ENCODE data around the gene SLC11A2. TPM values are rescaled to one million over a fixed set of nuclear protein-coding genes. Genes with fewer than 3 reads are reported as not detected.

SLC11A2 gene
- total and polyA plus RNA-seq, 2 of the 8 experiments (the other 6 are each of a cell fraction or from before 2014, with no cell fraction given), result 55.0 to 61.5 TPM

GRCh38 chr12:51008329-51009055 lies 17.7 kb downstream of the SLC11A2 start:
- Histone ChIP-seq H3K4me2 (ENCODE audit: insufficient read depth in 1 of 2, low read depth in 2 of 2, low read length in 2 of 2) (no peak overlapping the region), H3K56ac (replicated peaks; ENCODE audit: insufficient read length, low read depth, low read length) (no peak overlapping the region), H2BK5ac (ENCODE audit: low read depth, low read length) (no peak overlapping the region), H3K4me3 (ENCODE audit: extremely low read depth in 1 of 4, insufficient read depth in 2 of 4, low read depth in 3 of 4, low read length in 4 of 4) (no peak overlapping the region), H3K27ac (ENCODE audit: low read depth, low read length) (no peak overlapping the region), H3K23ac (ENCODE audit: insufficient read length) (no peak overlapping the region), H2BK120ac (replicated peaks; ENCODE audit: low read depth, low read length) (no peak overlapping the region), H3K27me3 (replicated peaks in 1 of 4; ENCODE audit: control insufficient read depth in 3 of 4, extremely low read depth in 1 of 4, insufficient read depth in 3 of 4, low read length in 3 of 4) (no peaks in the 10 kb centered on the region), H2AK5ac (ENCODE audit: low read depth, low read length) (no peak overlapping the region), H4K8ac (ENCODE audit: extremely low read depth, insufficient read depth, low read length) (no peak overlapping the region), H2BK15ac (ENCODE audit: low read length) (no peak overlapping the region), H3K23me2 (ENCODE audit: low read depth, low read length) (no peaks in the 10 kb centered on the region), H3K79me2 (ENCODE audit: control insufficient read depth in 1 of 2, insufficient read depth in 2 of 2, low read length in 2 of 2) (peaks cover 0 to 35% of the 10 kb centered on the region in 2 experiments; a peak in 2 of 4 replicates), H3K14ac (ENCODE audit: insufficient read length) (no peak overlapping the region), H3K4me1 (replicated peaks in 1 of 4; ENCODE audit: control insufficient read depth in 3 of 4, insufficient read depth in 4 of 4, low read length in 3 of 4) (peaks cover 0 to 6% (median 3%) of the 10 kb centered on the region in 4 experiments; a peak in 4 of 7 replicates), H3K4ac (replicated peaks; ENCODE audit: insufficient read length, low read depth, low read length) (no peak overlapping the region), H4K5ac (ENCODE audit: insufficient read length, low read depth, low read length) (no peak overlapping the region), H3K79me1 (ENCODE audit: low read depth, low read length) (peaks cover 2% of the 10 kb centered on the region; the same call in 1 of the 2 replicates), H3K18ac (ENCODE audit: extremely low read depth, low read length) (no peak overlapping the region), H2AFZ (ENCODE audit: low read length) (no peak overlapping the region), H3K36me3 (ENCODE audit: control insufficient read depth in 2 of 4, insufficient read depth in 4 of 4, low read length in 3 of 4) (peaks cover 0 to 6% (median 2%) of the 10 kb centered on the region in 4 experiments; a peak in 3 of 8 replicates), H4K91ac (replicated peaks; ENCODE audit: insufficient read length, low read length) (no peak overlapping the region), H3K9ac (replicated peaks in 1 of 4; ENCODE audit: extremely low read depth in 1 of 4, low read depth in 3 of 4, low read length in 3 of 4) (no peak overlapping the region), H4K20me1 (replicated peaks in 1 of 2; ENCODE audit: control insufficient read depth in 1 of 2, insufficient read depth in 2 of 2, low read length in 2 of 2) (no peaks in the 10 kb centered on the region), H2BK12ac (ENCODE audit: low read depth, low read length) (no peak overlapping the region), H3K9me3 (ENCODE audit: insufficient read depth in 2 of 2, low read depth in 1 of 2, low read length in 1 of 2) (no peaks in the 10 kb centered on the region), H2BK20ac (ENCODE audit: low read length) (no peak overlapping the region)
- no peak for FAIRE-seq
- CTCF ChIA-PET (ENCODE audit: partially characterized antibody), result interaction anchor here (1.3 to 1.9 kb wide), 3 partner anchors 18 to 332 kb away, joined by 3 to 4 read pairs (median 4); partner anchors contain the start of gene SLC11A2
- DNase-seq (ENCODE audit: low read depth in 1 of 2, low spot score in 2 of 2), result no peak
- WGBS, 2 experiments (ENCODE audit: extremely low coverage in 1 of 2, insufficient coverage in 1 of 2, insufficient read length in 1 of 2, insufficient replicate concordance in 2 of 2, low coverage in 1 of 2, low lambda C conversion rate in 2 of 2, missing lambda C conversion rate in 1 of 2), result 85% methylated on average over 1 of the region's 1 CpG; no CpG with 5 or more reads in 1 of the 2 experiments
- POLR2A ChIA-PET (ENCODE audit: partially characterized antibody), result interaction anchor here (1.1 to 3.9 kb wide), 4 partner anchors 11 to 75 kb away, joined by 4 to 20 read pairs (median 9); partner anchors contain the start of genes CSRNP2 and SLC11A2
- TF ChIP-seq RBBP5 (IDR thresholded peaks at IDR 0.05; ENCODE audit: borderline replicate concordance, low read depth, low read length) (no peak), USF2 (IDR thresholded peaks at IDR 0.05; ENCODE audit: low read length) (no peak), E2F6 (IDR thresholded peaks at IDR 0.05) (no peak), SAP30 (IDR thresholded peaks at IDR 0.05; ENCODE audit: insufficient read depth, insufficient replicate concordance, low read length) (no peak), SIRT6 (IDR thresholded peaks at IDR 0.05; ENCODE audit: low read length) (no peak), BCL11A (IDR thresholded peaks at IDR 0.05; ENCODE audit: low read depth in 2 of 2, low read length in 2 of 2) (no peak), GABPA (IDR thresholded peaks at IDR 0.05; ENCODE audit: borderline replicate concordance, insufficient read depth, low read length) (no peak), EP300 (IDR thresholded peaks at IDR 0.05; ENCODE audit: borderline replicate concordance in 1 of 2, low read depth in 2 of 2, low read length in 2 of 2) (no peak), PHF8 (conservative IDR thresholded peaks at IDR 0.05; ENCODE audit: low read depth, low read length) (no peak)

Measured in H1 (cell line).